Left renal cortex interstitium (tissue), 4 donors: Measurements from ENCODE around the gene ST6GAL1. TPM values are rescaled to one million over a fixed set of nuclear protein-coding genes. Genes with fewer than 3 reads are reported as not detected.
A peak's percentile ranks its signal among the peaks of the same experiment; 100 is the strongest.

Experiments used
- DNase-seq, 4 donors: peaks; one replicate each; pipeline ENCODE4 v3.0.0-alpha.2; 2013; ENCODE audit warnings: low read depth in 4 of 4, low spot score in 2 of 4, missing footprints in 1 of 4
- polyA plus RNA-seq, 4 donors: library from polyadenylated mRNA; unstranded; fragments of 120-200 nt; gene quantifications; one replicate each; pipeline ENCODE4 v1.2.1, GENCODE V29; 2013; ENCODE audit not compliant: insufficient read length in 4 of 4

Gene ST6GAL1
- polyA plus RNA-seq, 4 donors, result 59.8 to 88.3 (median 72.0) TPM

DNA sequence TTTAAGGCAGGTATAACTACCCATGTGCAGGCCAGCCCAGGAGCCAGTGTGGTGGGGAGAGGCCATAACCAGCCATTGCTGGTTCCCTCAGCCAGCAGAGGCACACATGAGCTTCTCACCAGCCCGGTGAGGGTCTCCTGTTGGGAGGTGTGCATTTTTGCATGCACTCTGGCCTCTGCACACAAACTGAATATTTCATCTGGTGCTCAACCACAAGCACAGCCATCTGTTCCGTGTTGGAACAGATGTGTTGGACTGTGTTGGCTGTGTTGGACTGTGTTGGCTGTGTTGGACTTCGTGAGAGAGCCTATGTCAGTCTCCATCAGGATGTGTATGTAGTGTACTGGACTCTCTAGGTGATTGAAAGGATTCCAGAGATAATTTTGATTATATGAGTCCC, 141.8 kb downstream of the ST6GAL1 start:
- DNase-seq, result no peak

DNA sequence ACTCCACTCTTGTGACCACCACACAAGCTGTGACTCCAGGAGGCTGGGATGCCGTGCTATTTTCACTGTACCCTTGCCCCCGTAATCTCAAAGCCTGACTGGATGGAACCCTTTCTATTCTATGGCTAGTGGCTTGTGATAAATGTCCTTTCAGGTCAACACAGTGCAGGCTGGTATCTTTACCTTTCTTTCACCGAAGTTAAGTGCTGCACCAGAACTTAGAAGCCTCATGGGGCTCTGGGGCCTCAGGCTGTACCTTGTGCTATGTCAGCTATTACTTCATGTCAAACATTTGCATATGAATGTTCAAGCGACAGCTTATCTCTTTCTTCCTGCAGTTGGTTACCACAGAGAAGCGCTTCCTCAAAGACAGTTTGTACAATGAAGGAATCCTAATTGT, 142.2 kb downstream of the ST6GAL1 start:
- DNase-seq, result no peak

DNA sequence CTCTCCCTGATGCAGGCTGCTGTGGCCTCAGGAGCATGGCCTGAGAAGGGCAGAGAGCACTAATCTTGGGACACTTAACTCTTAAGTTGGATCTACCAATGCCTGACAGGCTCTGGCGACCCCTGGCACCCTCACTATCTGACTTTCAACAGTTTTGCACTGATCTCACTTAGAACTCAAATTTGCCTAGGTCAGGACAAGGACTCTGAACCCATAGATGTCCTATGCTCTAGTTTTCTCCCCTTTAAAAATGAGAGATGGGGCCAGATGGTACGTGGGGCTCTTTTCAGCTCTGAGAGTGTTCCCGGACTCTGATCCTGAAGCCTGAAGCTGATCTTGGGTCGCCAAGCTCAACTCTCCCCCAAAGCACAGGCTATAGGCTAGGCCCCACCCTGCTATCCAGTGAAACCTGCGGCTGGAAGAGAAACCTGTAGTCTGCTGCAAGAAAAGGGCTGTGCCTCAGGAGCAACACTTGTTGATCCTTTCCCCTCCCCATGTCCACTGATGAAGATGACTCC, 143.3 kb downstream of the ST6GAL1 start:
- DNase-seq, result no peak

- DNase-seq, result no peak
These were observed 144.5 kb downstream of the ST6GAL1 start for GRCh38 chr3:187074846-187075245.

DNA sequence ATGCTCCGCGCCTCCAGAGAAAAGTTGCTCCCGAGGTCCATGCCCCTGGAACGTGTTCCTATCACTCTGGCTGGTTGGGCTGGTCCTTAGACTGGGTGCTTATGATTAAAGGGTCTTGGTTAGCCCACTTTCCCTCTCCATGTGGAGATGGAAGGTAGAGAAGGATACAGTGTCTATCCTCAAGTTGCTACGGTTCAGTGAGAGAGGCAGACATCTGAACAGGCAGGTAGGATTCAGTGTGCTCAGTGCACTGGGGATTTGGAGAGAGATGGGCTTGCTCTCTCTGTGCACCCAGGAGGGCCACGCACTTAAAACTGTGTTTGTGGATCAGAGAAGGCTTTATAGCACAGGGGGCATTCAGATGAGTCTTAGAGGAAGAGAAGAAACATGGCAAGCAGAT, 146.0 kb downstream of the ST6GAL1 start:
- DNase-seq, result no peak

- DNase-seq, result no peak
These were observed 146.8 kb downstream of the ST6GAL1 start for GRCh38 chr3:187077085-187077484.

DNA sequence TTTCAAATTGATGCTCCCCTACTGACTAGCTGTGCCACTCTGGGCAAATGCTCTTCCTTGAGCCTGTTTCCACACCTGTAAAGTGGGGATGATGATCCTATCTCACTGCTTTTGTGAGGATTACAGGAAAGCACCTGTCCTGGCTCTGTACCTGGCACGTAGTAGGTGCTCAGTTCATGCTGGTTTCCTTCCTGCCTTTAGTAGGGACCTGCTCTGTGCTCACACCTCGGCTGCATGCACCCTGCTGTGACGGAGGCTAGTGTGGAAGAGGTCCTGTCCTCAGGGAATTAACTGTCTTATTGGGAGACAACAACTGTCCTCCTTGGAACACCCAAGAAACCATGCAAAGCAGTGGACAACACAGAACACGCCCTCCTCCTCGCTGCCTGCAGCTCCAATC, 147.2 kb downstream of the ST6GAL1 start:
- DNase-seq, result no peak

DNA sequence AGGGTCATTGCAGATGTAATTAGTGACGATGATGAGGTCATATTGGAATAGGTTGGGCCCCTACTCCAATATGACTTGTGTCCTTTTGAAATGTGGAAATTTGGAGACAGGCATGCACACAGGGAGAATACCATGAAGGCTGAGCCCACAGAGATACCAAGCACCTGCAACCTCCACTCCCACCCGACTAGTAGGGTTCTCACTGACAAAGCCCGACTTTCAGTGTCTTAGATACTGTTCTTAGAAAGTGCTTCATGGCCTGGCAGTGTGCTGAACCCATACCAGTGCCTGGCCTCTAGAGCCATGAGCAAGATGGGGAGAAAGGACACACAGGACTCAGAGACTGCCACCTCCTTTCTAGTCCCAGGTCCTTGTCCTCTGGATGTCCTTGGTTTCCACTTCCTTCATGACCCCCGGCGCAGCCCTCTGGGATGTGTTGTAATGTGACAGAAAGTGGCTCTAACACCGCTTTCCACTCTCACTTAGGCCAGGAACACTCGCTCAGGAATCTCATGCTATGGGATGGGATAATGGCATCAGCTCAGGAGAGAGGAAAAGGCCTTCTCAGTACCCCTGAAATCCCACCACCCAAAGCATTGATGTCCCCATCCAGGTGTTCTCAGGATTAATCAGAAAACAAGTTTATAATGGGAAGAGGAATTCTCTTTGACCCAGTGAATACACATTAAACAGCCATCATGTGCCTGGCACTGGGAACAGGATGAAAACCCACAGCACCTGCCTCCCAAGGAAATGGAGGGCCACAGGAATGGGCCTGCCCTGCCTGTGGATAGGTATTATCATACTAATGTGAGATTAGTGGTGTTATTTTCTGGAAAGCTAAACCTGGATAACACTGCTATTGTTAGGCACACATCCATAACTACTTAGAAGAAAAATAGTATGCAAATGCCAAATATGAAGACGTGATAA, 149.0 kb downstream of the ST6GAL1 start:
- DNase-seq, result no peak

DNA sequence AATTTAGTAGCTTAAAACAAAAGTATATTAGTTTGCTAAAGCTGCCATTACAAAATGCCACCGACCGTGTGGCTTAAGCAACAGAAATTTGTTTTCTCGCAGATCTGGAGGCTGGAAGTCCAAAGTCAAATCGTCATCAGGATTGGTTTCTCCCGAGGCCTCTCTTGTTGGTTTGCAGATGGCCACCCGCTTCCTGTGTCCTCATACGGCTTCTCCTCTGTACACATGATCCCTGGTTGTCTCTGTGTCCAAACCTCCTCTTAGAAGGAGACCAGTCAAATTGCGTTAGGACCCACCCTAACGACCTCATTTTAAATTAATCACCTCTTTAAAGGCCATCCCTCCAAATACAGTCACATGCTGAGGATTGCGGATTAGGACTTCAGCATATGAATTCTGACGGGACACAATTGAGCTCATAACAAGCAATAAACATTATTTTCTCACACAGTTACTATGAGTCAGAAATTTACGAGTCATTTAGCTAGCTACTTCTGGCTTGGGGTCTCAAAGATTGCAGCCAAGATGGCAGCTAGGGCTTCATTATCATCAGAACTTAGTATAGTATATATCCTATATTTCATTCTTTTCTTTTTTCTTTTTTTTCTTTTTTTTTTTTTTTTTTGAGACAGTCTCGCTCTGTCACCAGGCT, 150.6 kb downstream of the ST6GAL1 start:
- DNase-seq, result no peak

DNA sequence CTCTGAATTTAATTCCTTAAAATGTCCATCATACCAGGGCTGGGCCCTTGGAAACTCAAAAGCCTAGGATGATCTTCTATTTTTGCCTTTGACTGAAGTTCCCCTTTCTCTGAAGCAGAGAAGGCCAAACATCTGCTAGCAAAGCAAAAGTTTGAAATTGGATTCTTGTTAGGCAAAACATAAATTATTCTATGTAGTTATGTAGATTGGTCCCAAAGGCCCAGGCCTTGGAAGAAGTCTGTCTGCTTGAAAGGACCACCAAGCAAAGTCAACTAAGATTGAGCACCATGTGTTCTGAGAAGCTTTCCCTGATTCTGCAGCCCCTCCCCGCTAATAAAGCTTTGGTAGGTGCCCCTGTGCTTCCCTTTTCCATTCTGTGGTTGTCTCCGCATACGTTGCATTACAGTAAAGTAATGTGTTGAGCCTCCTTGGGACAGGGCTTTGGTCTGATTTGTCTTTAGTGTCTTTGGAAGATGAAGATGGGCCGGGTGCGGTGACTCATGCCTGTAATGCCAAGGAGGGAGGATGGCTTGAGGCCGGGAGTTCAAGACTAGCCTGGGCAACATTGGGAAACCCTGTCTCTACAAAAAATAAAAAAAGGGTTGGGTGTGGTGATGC, 152.5 kb downstream of the ST6GAL1 start:
- no peak for DNase-seq

GRCh38 chr3:187084126-187084525, 153.8 kb downstream of the ST6GAL1 start:
- no peak for DNase-seq

DNA sequence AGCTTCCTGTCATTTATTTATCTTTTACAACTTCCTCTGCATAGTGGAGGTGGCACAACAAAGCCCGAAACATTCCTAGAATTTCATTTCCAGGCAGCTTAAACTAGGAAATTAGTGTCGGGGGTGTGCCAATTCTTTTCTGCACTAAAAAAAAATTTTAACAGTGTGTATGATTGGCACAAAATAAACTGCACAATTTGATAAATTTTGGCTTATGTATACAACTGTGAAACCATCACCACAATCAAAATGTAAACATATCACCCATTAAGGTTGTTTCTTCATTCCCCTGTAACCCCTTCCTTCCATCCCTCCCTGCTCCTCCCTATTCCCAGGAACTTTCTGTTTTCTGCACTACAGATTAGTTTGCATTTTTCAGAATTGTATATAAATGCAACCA, 154.3 kb downstream of the ST6GAL1 start:
- DNase-seq, result no peak

- no peak for DNase-seq
These were observed 154.8 kb downstream of the ST6GAL1 start for GRCh38 chr3:187085021-187085666.

- no peak for DNase-seq
These were observed 155.6 kb downstream of the ST6GAL1 start for GRCh38 chr3:187085933-187086332.

GRCh38 chr3:187086831-187087230, 156.5 kb downstream of the ST6GAL1 start:
- DNase-seq, result no peak

DNA sequence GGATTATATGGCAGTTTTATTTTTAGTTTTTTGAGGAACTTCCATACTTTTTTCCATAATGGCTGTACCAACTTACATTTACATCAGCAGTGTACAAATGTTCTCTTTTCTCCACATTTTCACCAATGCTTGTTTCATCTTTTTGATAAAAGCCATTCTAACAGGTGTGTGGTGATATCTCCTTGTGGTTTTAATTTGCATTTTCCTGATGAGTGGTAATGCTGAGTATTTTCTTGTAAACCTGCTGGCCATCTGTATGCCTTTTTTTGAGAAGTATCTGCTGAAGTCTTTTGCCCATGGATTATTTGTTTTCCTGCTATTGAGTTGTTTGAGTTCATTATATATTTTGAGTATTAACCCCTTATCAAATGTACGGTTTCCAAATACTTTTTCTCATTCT, 158.4 kb downstream of the ST6GAL1 start:
- DNase-seq, result no peak

DNA sequence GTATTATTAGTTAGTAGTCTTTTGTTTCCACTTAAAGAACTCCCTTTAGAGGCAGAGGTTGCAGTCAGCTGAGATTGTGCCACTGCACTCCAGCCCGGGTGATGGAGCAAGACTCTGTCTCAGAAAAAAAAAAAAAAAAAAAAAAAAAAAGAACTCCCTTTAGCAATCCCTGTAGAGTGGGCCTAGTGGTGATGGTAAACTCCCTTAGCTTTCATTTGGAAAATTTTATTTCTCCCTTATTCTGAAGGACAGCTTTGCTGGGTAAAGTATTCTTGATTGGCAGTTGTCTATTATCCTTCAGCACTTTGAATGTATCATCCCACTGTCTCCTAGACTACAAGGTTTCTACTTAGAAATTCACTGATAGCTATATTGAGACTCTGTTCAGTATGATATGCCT, 163.0 kb downstream of the ST6GAL1 start:
- no peak for DNase-seq

- DNase-seq, result no peak
These were observed 168.7 kb downstream of the ST6GAL1 start for GRCh38 chr3:187098923-187099512.

DNA sequence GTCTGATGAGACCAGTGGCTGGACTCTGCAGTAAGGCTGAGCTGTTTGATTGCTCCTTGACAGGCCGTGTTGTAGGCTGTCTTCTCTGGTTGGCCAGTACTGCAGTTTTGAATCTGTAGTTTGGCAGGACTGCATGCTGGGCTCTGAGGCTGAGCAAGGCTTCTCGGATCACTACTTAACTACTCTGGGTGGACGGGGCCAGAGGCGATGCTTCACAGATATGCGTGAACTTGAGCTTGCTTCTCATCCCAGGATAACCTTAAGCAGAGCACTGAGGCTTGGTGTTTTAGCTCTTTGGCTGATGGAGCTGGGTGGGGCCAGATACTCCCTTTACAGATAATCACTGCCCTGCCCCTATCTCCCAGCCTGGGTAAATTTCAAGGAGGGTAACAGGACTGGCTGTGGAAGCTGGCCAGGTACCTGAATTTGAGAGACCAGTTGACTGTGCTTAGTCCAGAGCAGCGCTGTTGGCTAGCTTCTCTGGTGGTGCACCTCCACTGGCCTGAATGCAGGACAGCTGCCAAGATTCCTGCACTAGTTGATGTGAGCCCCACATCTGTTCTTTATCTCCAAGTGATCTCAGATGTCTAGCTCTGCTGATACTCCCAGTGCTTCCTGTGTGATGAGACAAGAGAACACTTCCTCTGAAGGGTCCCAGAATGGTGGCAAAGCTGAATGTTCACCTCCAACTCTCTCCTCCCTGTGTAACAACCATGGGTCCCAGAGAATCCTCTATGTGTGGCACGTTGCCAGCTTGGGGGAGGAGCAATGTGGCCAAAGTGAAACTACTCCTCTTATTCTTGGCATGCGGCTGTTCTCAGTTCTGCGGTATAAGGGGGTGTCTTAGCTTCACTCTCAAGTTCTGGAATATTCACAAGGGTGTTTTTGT, 171.1 kb downstream of the ST6GAL1 start:
- DNase-seq, result peak; percentile 21 to 51 (median 32)
